GM12801 (cell line): ENCODE data around the gene EFCAB12.

Experiments
- TF ChIP-seq, protein P1 (sequence below): IDR thresholded peaks from one replicate; pipeline ENCODE4 v1.5.1; 2011; ENCODE audit warnings: control low read depth; ENCODE audit not compliant: insufficient read length; ENCODE audit errors: extremely low read depth

The EFCAB12 gene

GRCh38 chr3:129358772-129359371 lies 69.6 kb downstream of the EFCAB12 start:
- TF ChIP-seq, protein P1, sequence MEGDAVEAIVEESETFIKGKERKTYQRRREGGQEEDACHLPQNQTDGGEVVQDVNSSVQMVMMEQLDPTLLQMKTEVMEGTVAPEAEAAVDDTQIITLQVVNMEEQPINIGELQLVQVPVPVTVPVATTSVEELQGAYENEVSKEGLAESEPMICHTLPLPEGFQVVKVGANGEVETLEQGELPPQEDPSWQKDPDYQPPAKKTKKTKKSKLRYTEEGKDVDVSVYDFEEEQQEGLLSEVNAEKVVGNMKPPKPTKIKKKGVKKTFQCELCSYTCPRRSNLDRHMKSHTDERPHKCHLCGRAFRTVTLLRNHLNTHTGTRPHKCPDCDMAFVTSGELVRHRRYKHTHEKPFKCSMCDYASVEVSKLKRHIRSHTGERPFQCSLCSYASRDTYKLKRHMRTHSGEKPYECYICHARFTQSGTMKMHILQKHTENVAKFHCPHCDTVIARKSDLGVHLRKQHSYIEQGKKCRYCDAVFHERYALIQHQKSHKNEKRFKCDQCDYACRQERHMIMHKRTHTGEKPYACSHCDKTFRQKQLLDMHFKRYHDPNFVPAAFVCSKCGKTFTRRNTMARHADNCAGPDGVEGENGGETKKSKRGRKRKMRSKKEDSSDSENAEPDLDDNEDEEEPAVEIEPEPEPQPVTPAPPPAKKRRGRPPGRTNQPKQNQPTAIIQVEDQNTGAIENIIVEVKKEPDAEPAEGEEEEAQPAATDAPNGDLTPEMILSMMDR, result no peak

DNA sequence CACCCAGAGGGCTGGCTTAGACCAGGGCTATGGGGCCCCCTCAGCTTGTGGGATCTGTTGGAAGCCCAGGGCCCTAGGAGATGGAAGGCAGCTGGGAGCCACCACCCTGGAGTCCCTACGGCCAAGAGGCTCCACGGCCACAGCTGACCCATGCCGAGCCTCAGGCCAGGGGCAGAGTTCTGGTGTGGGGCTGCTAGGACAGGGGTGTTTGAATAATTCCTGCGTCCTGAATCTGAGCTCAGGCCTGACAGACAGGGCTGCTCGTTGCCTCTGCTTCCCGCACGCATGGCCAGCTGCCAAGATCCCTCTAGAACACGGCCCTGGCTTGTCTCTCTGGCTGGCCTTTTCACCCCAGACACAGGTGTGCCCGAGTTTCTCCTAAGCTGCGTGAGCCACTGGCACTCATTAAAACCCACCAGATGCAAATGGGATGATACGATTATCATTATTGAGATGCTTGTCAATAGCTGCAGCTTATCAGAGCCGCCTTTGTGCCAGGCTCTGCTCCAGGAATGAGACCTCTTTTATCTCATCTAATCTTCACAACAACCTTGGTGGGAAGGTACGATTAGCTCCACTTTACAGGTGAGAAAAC lies 70.2 kb downstream of the EFCAB12 start:
- TF ChIP-seq, protein P1, result no peak

GRCh38 chr3:129357616-129358015 lies 70.8 kb downstream of the EFCAB12 start:
- TF ChIP-seq, protein P1, result no peak

GRCh38 chr3:129356756-129357425 lies 71.5 kb downstream of the EFCAB12 start:
- TF ChIP-seq, protein P1, result no peak

GRCh38 chr3:129353589-129353941 lies 74.9 kb downstream of the EFCAB12 start:
- TF ChIP-seq, protein P1, result no peak

GRCh38 chr3:129352650-129353588 lies 75.5 kb downstream of the EFCAB12 start:
- TF ChIP-seq, protein P1, result no peak

DNA sequence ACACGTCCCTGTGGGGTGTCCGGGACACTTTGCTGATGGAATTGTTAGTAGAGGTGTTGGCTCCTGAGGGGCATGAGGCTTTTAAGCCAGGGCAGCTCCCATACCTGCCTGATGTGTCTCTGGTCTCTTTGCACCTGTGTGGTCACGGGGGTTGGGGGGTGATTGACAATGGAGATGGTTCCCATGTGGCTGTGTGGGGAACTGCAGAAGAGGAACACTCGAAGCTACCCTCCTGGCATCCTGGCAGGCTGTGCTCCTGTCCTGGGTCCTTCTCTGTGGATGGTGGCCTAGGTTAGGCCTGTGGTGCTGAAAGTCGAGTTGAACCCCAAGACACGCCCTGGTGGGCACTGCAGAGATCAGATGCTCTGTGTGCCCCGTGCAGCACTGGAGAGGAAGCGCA lies 76.4 kb downstream of the EFCAB12 start:
- TF ChIP-seq, protein P1, result no peak
